HFF-Myc (cell line): ENCODE measurements around the gene HSPB6.

Experiments used
- DNase-seq: peaks from one replicate; pipeline ENCODE4 v3.0.0-alpha.2; 2011; ENCODE audit warnings: low read depth; ENCODE audit errors: extremely low read depth
- H3K4me3 ChIP-seq: replicated peaks from 2 replicates; pipeline ENCODE4 v1.5.1; 2011; ENCODE audit warnings: low read depth, mild to moderate bottlenecking, control low read depth, low read length
- TF ChIP-seq, protein P1 (sequence below): IDR thresholded peaks from 2 replicates; pipeline ENCODE4 v1.5.1; 2012; ENCODE audit warnings: mild to moderate bottlenecking, low read depth, low read length, control low read depth; ENCODE audit errors: missing control alignments

The HSPB6 gene

DNA sequence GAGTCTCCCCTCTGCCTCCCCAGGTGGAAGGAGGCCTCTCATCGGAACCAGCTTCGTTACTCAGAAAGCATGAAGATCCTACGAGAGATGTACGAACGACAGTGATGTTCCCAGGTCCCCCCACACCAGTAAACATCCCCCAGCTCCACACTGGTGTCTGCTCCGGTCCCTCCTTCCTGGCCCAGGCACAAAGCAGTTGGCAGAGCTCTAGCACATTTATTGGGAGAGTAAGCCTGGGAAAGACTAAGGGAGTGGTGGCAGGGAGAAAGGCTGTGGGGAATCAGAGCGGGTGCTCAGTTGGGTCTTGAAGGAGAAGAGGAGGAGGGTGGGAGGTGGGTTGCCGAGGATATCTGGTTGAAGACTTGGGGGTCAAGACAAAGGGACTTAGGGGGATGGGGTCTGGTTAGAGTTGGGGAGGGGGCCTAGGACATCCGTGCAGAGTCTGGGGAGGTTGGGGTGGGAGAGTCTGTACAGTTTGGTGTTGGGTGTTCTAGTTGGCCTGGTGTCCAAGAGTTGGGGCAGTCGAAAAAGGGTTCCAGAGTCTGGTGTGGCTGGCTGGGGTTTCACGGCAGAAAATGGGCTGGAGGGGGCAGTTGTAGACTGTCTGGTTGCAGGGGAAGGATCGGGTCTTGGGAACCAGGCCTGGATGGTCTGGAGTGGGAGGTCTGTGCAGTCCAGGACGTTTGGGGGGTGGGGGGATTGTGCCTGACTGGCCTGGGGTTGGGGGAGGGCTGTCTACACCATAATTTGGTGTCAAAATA, 2.3 kb downstream of the HSPB6 start:
- no peak for DNase-seq
- TF ChIP-seq, protein P1, sequence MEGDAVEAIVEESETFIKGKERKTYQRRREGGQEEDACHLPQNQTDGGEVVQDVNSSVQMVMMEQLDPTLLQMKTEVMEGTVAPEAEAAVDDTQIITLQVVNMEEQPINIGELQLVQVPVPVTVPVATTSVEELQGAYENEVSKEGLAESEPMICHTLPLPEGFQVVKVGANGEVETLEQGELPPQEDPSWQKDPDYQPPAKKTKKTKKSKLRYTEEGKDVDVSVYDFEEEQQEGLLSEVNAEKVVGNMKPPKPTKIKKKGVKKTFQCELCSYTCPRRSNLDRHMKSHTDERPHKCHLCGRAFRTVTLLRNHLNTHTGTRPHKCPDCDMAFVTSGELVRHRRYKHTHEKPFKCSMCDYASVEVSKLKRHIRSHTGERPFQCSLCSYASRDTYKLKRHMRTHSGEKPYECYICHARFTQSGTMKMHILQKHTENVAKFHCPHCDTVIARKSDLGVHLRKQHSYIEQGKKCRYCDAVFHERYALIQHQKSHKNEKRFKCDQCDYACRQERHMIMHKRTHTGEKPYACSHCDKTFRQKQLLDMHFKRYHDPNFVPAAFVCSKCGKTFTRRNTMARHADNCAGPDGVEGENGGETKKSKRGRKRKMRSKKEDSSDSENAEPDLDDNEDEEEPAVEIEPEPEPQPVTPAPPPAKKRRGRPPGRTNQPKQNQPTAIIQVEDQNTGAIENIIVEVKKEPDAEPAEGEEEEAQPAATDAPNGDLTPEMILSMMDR: no peak

GRCh38 chr19:35753634-35754369, 3.0 kb downstream of the HSPB6 start:
- no peak overlapping the region for H3K4me3 ChIP-seq
- TF ChIP-seq, protein P1: no peak
- DNase-seq: no peak

More for the DNA sequence above, 2.3 kb downstream of the HSPB6 start:
- H3K4me3 ChIP-seq: no peak overlapping the region

DNA sequence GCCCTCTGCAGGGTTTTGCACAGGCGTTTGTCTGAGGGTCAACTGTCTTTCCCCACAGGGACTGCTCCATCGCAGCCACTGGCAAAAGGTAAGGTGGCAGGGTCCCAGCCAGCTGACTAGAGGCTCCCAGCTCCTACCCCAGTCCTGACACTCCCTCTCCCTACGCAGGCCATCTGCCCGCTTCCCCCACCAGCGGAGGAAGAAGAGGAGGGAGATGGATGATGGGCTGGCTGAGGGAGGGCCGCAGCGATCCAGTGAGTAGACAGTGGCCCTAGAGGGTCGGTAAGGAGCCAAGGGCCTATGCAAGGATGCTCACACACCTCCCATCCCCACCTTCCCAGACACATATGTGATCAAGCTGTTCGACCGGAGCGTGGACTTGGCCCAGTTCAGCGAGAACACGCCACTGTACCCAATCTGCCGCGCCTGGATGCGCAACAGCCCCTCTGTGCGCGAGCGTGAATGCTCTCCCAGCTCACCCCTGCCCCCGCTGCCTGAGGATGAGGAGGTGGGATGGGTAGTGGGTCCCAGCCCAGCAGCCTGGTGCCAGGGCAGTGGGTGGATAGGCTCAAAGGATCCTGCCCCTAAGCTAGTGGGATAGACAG, 4.0 kb downstream of the HSPB6 start:
- TF ChIP-seq, protein P1: no peak
- no peak overlapping the region for H3K4me3 ChIP-seq
- DNase-seq: no peak

GRCh38 chr19:35751839-35752745, 4.7 kb downstream of the HSPB6 start:
- no peak overlapping the region for H3K4me3 ChIP-seq
- TF ChIP-seq, protein P1: no peak
- DNase-seq: no peak

- no peak for DNase-seq
- no peak overlapping the region for H3K4me3 ChIP-seq
- TF ChIP-seq, protein P1: no peak
These were observed 6.7 kb downstream of the HSPB6 start for GRCh38 chr19:35750167-35750566.
